CD4-positive, alpha-beta T cell treated with Interleukin-6 at 100 ng/mL for 8 hours (primary cell): ENCODE data around the gene ITPRID1.

Experiments used
- DNase-seq: peaks from one replicate; pipeline ENCODE4 v3.0.0-alpha.2; 2020; ENCODE audit warnings: mixed read lengths, low spot score

Gene ITPRID1

DNA sequence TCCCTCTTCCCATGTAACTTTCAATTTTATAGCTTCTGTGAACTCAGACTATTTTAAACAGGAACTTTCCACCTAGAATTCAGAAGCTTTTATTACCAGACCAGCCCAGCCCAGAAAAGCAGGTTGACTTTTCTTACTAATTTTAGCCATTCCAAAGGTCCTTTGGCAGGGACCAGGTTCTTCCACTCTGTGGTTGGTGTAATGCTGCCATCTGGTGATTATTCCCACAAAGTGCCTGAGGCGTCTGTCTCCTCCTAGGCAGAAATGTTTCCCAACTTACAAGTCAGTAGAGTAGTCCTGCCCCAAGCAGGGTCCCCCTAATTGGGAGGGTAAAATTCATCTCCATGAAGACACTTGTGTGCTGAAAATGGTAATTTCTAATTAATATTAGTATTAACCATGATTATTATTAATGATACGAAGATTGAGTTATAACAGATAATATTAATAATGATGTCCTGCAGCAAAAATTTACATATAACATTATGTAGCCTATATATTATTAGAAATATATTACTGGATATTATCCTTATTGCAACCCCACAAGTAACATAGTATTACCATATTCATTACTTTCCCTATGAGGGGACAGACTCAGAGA lies 120.1 kb downstream of the ITPRID1 start:
- no peak for DNase-seq

DNA sequence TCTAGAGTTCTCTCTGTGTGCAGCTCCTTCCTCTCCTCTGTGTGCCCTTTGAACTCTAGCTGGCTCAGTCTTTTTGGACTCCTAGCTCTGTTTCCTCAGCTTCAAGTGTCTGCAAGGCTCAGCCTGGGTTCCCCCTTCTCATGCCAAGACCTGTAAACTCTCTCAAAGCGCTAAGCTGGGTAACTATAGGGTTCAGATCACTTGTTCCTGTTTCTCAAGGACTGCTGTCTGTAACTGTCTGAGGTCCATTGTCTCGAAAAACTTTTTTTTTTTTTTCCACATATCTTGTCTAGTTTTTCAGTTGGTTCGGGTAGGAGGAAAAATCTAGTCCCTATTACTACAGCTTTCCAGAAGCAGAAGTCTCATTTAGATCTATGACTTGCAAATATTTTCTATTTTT lies 126.5 kb downstream of the ITPRID1 start:
- no peak for DNase-seq

- no peak for DNase-seq
These were observed 128.8 kb downstream of the ITPRID1 start for GRCh38 chr7:31642681-31643115.

- no peak for DNase-seq
These were observed 133.1 kb downstream of the ITPRID1 start for GRCh38 chr7:31646942-31647341.

GRCh38 chr7:31647511-31647910 lies 133.6 kb downstream of the ITPRID1 start:
- no peak for DNase-seq

DNA sequence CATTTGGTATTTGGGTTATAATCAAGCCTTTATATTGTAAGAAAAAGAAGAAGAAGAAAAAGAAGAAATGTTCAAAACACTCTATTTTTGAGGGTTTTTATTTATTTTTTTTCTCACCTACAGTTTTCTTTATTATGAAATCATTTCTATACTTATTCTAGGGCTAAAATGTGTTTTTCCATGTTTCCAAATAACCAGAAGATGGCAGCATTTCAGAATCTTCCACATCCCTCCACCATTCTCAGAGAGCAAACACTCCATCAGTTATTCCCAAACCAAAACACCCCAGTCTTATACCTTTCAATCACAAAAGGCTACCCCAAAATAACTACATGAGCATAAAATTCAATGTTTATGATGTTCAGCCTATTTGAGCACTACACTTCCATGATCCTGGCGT lies 134.4 kb downstream of the ITPRID1 start:
- no peak for DNase-seq

GRCh38 chr7:31648880-31649279 lies 135.0 kb downstream of the ITPRID1 start:
- no peak for DNase-seq

DNA sequence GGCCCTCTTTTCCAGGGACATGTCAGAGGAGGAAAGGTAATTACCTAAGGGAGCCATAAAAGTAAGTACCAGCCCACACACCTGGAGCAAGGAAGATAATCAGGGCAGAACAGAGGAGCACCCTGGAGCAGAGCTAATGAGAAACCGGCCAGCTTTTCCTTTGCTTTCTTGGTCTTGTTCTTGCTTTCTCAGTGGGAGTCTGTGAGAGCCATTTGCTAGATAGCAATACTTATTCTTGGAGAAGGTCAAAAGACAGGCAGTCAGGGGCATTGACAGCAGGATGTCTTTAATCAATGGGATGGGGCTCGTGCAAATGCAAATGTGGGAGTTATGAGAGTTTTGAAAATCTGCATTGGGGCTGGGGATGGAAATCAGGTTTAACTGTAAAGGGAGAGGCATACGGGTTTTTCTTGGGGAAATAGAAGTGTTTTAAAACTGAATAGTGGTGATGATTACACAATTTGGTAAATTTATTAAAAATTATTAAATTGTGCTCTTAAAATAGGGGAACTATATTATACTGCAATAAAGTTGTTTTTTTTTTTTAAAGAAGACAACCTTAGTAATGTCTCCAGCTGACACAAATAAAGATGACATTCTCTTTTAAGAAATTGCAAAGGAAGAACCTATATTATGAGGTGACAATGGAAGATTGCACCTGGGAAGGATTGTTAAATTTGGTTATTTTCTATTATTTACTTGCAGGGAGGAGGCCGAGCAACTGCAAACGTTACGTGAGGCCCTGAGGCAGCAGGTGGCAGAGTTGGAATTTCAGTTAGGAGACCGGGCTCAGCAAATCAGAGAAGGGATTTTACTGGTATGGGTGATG lies 137.6 kb downstream of the ITPRID1 start:
- no peak for DNase-seq

- no peak for DNase-seq
These were observed 138.1 kb downstream of the ITPRID1 start for GRCh38 chr7:31652063-31652326.

DNA sequence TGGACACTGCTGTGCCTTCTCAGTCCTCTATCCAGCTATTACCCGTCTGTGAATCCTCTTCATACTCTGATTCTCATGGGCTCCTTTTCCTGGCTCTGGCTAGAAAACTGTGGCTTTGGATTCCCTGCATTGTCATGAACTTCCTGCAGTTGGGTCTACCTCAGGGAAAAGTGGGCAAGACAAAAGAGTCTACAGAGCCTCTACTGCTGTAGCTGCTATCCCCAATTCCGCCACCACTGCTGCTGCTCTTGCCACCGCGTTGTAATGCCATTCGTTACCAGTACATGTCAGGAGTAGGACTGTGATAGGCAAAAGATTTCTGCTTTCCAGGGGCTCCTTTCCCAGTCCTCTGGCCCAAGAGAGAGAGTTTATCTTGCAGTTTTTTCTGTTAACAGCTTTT lies 149.2 kb downstream of the ITPRID1 start:
- DNase-seq, result no peak

GRCh38 chr7:31664890-31665289 lies 151.0 kb downstream of the ITPRID1 start:
- no peak for DNase-seq

GRCh38 chr7:31665546-31665945 lies 151.7 kb downstream of the ITPRID1 start:
- DNase-seq, result no peak

DNA sequence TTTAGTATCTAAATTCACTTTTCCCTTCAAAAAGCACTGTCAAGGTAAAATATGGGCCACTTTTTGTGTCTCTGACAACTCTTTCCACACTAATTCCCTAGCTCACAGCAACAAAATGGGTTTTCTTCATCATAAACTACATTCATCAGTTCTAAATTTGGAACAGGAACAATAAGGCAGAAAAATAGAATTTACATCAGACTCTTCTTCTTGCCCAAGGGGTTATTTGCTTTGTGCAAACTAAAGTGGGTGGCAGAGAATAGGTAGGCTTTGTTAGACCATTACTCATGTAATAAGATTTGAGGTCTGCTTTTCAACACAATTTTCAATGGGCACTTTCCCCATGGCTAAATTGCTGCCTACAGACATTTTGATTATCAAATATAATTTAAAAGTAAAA lies 155.6 kb downstream of the ITPRID1 start:
- no peak for DNase-seq

- DNase-seq, result no peak
These were observed 165.8 kb downstream of the ITPRID1 start for GRCh38 chr7:31679574-31680305.

DNA sequence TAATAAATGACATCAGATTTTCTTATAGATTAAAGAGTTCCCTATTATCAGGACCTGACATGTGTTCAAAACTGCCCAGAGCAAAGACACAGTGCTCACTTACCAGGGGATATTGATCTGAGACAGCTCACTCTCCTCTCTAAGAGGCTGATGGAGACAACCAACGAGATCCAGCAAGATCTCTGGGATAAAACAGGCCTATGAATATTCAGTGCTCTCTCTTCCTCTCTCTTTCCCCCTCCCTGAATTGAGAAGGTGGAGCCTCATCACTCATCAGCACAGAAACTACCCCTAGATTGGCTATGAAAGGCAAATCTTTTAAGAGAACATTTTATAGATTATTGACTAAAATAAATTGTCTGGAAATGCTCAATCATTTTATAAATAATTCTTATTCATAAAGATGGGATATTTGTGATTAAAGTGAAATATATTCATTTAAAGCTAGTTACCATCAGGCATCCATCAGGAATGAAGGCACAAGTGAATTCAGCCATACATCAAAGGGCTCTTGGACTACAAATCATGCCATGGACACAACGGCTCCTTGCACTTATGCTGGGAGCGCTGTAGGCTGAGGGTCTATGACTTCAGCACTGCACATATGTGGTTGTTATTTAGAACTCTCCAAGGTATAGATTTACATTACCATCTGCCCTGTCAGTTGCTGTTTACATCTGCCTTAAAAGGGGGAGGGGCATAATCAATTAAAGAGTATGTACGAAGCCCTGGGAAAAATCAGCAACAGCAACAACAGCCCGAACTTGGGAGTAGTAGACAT lies 169.7 kb downstream of the ITPRID1 start:
- DNase-seq, result no peak

DNA sequence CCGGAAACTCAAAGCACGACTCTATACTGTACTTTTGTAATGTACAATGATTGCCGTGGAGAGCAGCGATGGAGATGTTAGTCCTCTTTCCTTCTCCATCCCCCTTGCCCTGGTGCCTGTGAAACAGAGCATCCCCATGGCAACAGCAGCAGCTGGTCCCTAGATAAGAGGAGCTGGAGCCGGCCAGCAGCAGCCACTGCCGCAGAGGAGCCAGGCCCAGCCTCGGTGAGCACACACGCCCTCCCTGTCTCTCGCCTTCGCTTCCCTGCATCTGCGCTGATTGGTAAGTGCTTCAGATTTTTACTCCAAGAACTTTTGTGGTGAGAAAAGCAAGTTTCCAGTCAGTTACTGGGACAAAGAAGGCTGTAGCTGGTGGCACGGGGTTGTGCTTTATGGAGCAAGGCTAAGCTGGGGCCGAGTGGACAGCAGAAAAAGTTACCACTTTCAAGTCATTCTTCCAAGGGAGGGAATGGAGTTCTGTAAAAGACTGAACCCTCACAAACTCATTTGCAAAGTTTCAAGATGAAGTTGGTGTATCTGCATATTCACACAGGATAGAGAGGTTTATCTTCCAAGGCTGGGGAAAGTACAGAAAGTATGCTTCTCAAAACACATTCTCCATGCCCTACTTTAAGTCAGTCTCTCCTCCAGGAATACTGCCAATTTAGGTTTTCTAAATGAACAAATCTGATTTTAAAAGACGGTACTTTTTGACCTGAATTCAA lies 173.3 kb downstream of the ITPRID1 start, which contains the start of gene PPP1R17:
TSS of gene PPP1R17 (plus strand) at position 192 of the 725 bp plus-strand sequence. CDS start 5,227 bp downstream, outside the sequence.
- DNase-seq, result no peak

GRCh38 chr7:31688372-31688771 lies 174.5 kb downstream of the ITPRID1 start:
- no peak for DNase-seq

- DNase-seq, result no peak
These were observed 175.1 kb downstream of the ITPRID1 start for GRCh38 chr7:31688996-31689395.

DNA sequence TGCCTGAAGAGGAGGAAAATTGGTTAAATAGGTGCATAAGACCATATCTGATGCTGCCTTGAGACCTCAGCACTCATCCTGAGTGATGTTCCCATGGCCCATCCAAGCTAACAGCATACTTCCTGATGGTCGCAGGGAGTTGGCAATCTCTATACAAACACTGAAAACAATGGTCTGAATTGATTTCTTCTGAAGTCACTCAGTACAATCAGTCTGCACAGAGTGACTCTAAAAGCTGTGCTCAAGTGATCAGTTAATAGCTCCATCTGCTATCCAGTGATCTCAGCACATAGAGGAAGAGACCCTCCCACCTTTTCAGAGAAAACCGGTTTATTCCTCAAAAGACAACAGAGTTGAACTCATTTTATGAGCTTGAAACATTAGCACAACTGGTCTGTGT lies 177.0 kb downstream of the ITPRID1 start:
- DNase-seq, result no peak

GRCh38 chr7:31692451-31692850 lies 178.6 kb downstream of the ITPRID1 start:
- no peak for DNase-seq

- DNase-seq, result no peak
These were observed 179.0 kb downstream of the ITPRID1 start for GRCh38 chr7:31692871-31693270.
